Activated CD8-positive, alpha-beta T cell treated with anti-CD3 and anti-CD28 coated beads for 36 hours (primary cell): ENCODE data around the gene NEDD9. TPM values are rescaled to one million over a fixed set of nuclear protein-coding genes. Genes with fewer than 3 reads are reported as not detected.

Experiments used
- ATAC-seq: fragments of 200-7000 bp; cut with Tn5 transposase; one replicate; pipeline ENCODE4 v1.10.0; 2021; ENCODE audit warnings: mild to moderate bottlenecking, moderate library complexity
- CTCF ChIA-PET: fragments of 350-600 bp; sonication (Branson Sonifier 250); formaldehyde crosslinking; loops from one replicate; lab custom pipeline; 2021; ENCODE audit warnings: antibody characterized with exemption; lab: Charles Lee
- POLR2A ChIA-PET: fragments of 350-600 bp; sonication (Branson Sonifier 250); formaldehyde crosslinking; loops from one replicate; lab custom pipeline; 2021; ENCODE audit warnings: antibody characterized with exemption; lab: Charles Lee
- DNase-seq: peaks from one replicate; pipeline ENCODE4 v3.0.0-alpha.2; 2020
- H3K27ac Mint-ChIP-seq: one replicate; pipeline ENCODE4 v1.8.0; 2021; ENCODE audit warnings: mild to moderate bottlenecking, mixed read lengths
- H3K27me3 Mint-ChIP-seq: one replicate; pipeline ENCODE4 v1.8.0; 2021; ENCODE audit warnings: mixed read lengths
- H3K36me3 Mint-ChIP-seq: one replicate; pipeline ENCODE4 v1.8.0; 2021; ENCODE audit warnings: low read depth, mixed read lengths
- H3K4me1 Mint-ChIP-seq: one replicate; pipeline ENCODE4 v1.8.0; 2021; ENCODE audit warnings: low read depth, mixed read lengths
- H3K4me3 Mint-ChIP-seq: one replicate; pipeline ENCODE4 v1.8.0; 2021; ENCODE audit warnings: mild to moderate bottlenecking, moderate library complexity, mixed read lengths
- H3K9me3 Mint-ChIP-seq: one replicate; pipeline ENCODE4 v1.8.0; 2021; ENCODE audit warnings: mixed read lengths
- CTCF ChIP-seq: fragments of 200-600 bp; IDR thresholded peaks from one replicate; pipeline ENCODE4 v1.8.0; 2022; ENCODE audit warnings: antibody characterized with exemption, mild to moderate bottlenecking
- intact Hi-C: fragments of 100-400 bp; cut with micrococcal nuclease; formaldehyde crosslinking; loops from one replicate; pipeline ENCODE4 v1.10.0; 2022
- total RNA-seq, 2 experiments: library from RNA; stranded (reverse); gene quantifications; one replicate each; pipeline ENCODE4 v1.2.3, GENCODE V29; 2021

The NEDD9 gene
- total RNA-seq, 2 experiments from 2014 or later: 26.6 to 29.7 TPM

- H3K4me1 Mint-ChIP-seq: peaks cover 9% of the 10 kb centered on the region
- CTCF ChIA-PET: interaction anchor here (0.6 to 1.1 kb wide), 2 partner anchors 9 to 112 kb away, joined by 3 read pairs; no protein-coding TSS in a partner anchor
These were observed 37.9 kb upstream of the NEDD9 start for GRCh38 chr6:11270030-11271027.

DNA sequence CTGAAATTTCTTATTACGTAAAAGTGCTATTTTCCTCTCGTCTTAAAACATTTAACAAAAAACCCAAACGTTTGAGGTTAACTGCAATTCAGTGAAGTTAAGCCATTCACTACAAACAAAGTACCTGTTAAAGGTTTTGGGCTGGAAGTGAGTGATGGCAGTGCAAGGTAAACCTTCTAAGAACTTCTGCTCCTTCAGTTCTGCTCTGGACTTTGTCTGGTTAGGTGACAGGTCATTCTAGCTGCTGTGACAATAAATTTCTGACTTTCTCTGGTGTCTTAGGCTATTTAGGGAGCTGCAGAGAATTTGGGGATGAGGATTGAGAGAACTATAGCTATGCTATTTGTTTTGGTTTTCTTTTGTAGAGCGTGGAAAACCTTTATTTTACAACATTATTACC is 36.5 kb upstream of the NEDD9 start:
- ChIA-PET CTCF (no interaction called here), POLR2A (interaction anchor here (0.7 kb wide), 1 partner anchor 613 kb away, joined by 3 read pairs; no protein-coding TSS in a partner anchor)
- no peak overlapping the region for H3K27ac Mint-ChIP-seq

More at GRCh38 chr6:11270030-11271027, 37.9 kb upstream of the NEDD9 start:
- intact Hi-C loops: no loop called here
- no peak for TF ChIP-seq CTCF
- H3K36me3 Mint-ChIP-seq: peaks cover 17% of the 10 kb centered on the region
- ATAC-seq: no peak
- no peaks in the 10 kb centered on the region for H3K9me3 Mint-ChIP-seq
- H3K27me3 Mint-ChIP-seq: no peaks in the 10 kb centered on the region
- POLR2A ChIA-PET: no interaction called here
- DNase-seq: no peak
- H3K4me3 Mint-ChIP-seq: no peak overlapping the region
- H3K27ac Mint-ChIP-seq: no peak overlapping the region

GRCh38 chr6:11266926-11267325 is 34.5 kb upstream of the NEDD9 start:
- no peak for ATAC-seq
- ChIA-PET CTCF (no interaction called here), POLR2A (interaction anchor here (1.0 kb wide), 1 partner anchor 9 kb away, joined by 3 read pairs; no protein-coding TSS in a partner anchor)
- intact Hi-C loops: no loop called here
- TF ChIP-seq CTCF: no peak
- no peak overlapping the region for H3K4me3 Mint-ChIP-seq
- no peaks in the 10 kb centered on the region for H3K9me3 Mint-ChIP-seq
- DNase-seq: no peak
- H3K36me3 Mint-ChIP-seq: peaks cover 6% of the 10 kb centered on the region
- no peaks in the 10 kb centered on the region for H3K27me3 Mint-ChIP-seq
- no peak overlapping the region for H3K27ac Mint-ChIP-seq
- peaks cover 19% of the 10 kb centered on the region for H3K4me1 Mint-ChIP-seq

More for the DNA sequence above, 36.5 kb upstream of the NEDD9 start:
- Mint-ChIP-seq H3K4me3 (no peak overlapping the region), H3K27me3 (no peaks in the 10 kb centered on the region), H3K4me1 (peaks cover 8% of the 10 kb centered on the region), H3K36me3 (peaks cover 17% of the 10 kb centered on the region), H3K9me3 (no peaks in the 10 kb centered on the region)
- no peak for DNase-seq
- ATAC-seq: no peak
- TF ChIP-seq CTCF: no peak
- intact Hi-C loops: no loop called here

DNA sequence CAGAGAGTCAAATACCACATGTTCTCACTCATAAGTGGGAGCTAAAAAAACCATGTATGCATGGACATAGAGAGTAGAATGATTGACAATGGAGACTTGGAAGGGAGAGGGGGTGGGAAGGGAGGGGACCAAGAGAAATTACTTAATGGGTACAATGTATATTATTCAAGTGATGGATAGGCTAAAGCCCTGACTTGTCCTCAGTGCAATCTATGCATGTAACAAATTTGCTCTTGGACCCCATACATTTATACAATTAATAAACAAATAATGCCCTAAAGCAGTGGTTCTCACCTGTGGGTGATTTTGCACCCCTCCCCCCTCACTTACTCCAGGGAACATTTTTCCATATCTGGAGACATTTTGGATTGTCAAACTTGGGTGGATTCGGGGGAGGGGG is 33.5 kb upstream of the NEDD9 start:
- Mint-ChIP-seq H3K4me1 (peaks cover 29% of the 10 kb centered on the region), H3K27ac (no peak overlapping the region), H3K9me3 (no peaks in the 10 kb centered on the region), H3K27me3 (no peaks in the 10 kb centered on the region), H3K4me3 (no peak overlapping the region), H3K36me3 (peaks cover 5% of the 10 kb centered on the region)
- POLR2A ChIA-PET: no interaction called here
- CTCF ChIA-PET: no interaction called here
- no peak for TF ChIP-seq CTCF
- no peak for ATAC-seq
- intact Hi-C loops: no loop called here
- no peak for DNase-seq

DNA sequence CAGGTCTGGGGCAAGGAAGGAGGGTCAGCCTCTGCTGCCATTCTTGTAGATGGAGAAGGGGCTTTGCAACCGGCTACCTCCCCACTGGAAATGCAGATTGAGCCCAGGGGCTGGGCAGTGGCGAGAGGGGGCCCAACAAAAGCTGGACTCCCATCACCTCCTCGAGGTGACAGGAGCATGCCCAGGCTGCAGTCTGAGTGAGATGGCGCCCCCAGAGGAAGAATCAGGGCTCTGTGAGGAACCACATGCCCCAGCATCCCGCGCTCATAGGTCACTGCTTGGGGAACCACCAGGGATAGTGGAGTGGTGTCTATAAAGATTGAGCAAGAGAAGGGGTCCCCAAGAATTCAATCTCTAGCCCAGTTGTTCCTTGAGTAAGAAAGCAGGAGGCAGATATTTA is 31.6 kb upstream of the NEDD9 start:
- no peak for TF ChIP-seq CTCF
- CTCF ChIA-PET: interaction anchor here (2.4 kb wide), 1 partner anchor 232 kb away, joined by 7 read pairs; no protein-coding TSS in a partner anchor
- ATAC-seq (no peak), DNase-seq (peak; percentile 28)
- Mint-ChIP-seq H3K27ac (no peak overlapping the region), H3K27me3 (no peaks in the 10 kb centered on the region), H3K9me3 (no peaks in the 10 kb centered on the region), H3K36me3 (peaks cover 8% of the 10 kb centered on the region), H3K4me3 (no peak overlapping the region), H3K4me1 (peaks cover 45% of the 10 kb centered on the region)
- intact Hi-C loops: no loop called here
- POLR2A ChIA-PET: interaction anchor here (0.7 kb wide), 1 partner anchor 12 kb away, joined by 3 read pairs; no protein-coding TSS in a partner anchor
